Endothelial cell of umbilical vein (primary cell): ENCODE results near the gene CACNA1A. TPM values are rescaled to one million over a fixed set of nuclear protein-coding genes. Genes with fewer than 3 reads are reported as not detected.

ENCODE experiments used
- BruUV-seq: library from RNA; stranded (reverse); fragments of 400-500 nt; replicated peaks from 2 replicates; lab custom pipeline; 2021; lab: Mats Ljungman, UMichigan
- CTCF ChIA-PET: fragments of 300-600, 350-600 bp; sonication (Branson Sonifier 250); formaldehyde crosslinking; loops from one replicate; lab custom pipeline; 2021; ENCODE audit warnings: antibody characterized with exemption, inconsistent platforms; lab: Charles Lee
- POLR2A ChIA-PET: fragments of 300-600, 350-600 bp; sonication (Branson Sonifier 250); formaldehyde crosslinking; loops from one replicate; lab custom pipeline; 2021; ENCODE audit warnings: antibody characterized with exemption, inconsistent platforms; lab: Charles Lee
- DNase-seq: peaks from one replicate; pipeline ENCODE4 v3.0.0-alpha.2; 2011; ENCODE audit warnings: low read depth, low spot score
- FAIRE-seq: peaks from 2 replicates; lab custom pipeline; 2011; peaks lifted over from hg19 to GRCh38; lab: Jason Lieb, UNC
- H2AFZ ChIP-seq: 2 replicates; pipeline ENCODE4 v1.6.0; 2012; ENCODE audit warnings: low read depth, low read length, control low read depth, inconsistent platforms
- H3K27ac ChIP-seq: 2 replicates; pipeline ENCODE4 v1.5.1; 2011; ENCODE audit warnings: low read depth, mild to moderate bottlenecking, control low read depth, low read length, moderate library complexity; ENCODE audit not compliant: insufficient read depth
- H3K27me3 ChIP-seq, 2 experiments: 2 replicates each; pipeline versions ENCODE4 v1.6.0 to v1.6.1; 2011; ENCODE audit warnings: low read length in 2 of 2, mixed read lengths in 1 of 2; ENCODE audit not compliant: control insufficient read depth in 2 of 2, insufficient read depth in 2 of 2
- H3K36me3 ChIP-seq, 2 experiments: 2 replicates in 1 of 2; 3 replicates in 1 of 2; pipeline ENCODE4 v1.5.1; 2011; ENCODE audit warnings: low read length in 2 of 2, mild to moderate bottlenecking in 1 of 2, moderate library complexity in 1 of 2; ENCODE audit not compliant: control insufficient read depth in 2 of 2, insufficient read depth in 2 of 2; ENCODE audit errors: extremely low read depth in 1 of 2
- H3K4me1 ChIP-seq: 3 replicates; pipeline ENCODE4 v1.5.1; 2011; ENCODE audit warnings: mild to moderate bottlenecking, low read length; ENCODE audit not compliant: control insufficient read depth, insufficient read depth; ENCODE audit errors: extremely low read depth
- H3K4me2 ChIP-seq: 2 replicates; pipeline ENCODE4 v1.6.1; 2011; ENCODE audit warnings: low read length, control low read depth, mixed read lengths; ENCODE audit not compliant: insufficient read depth
- H3K4me3 ChIP-seq, 3 experiments: fragments of 200-600 bp in 1 of 3; sonication (generic), shearing (Covaris generic) in 1 of 3; replicated peaks in 1 of 3; 2 replicates each; pipeline ENCODE4 v1.5.1; 2011 to 2016; ENCODE audit warnings: control low read depth in 3 of 3, low read length in 3 of 3, mild to moderate bottlenecking in 2 of 3, inconsistent platforms in 1 of 3, low read depth in 1 of 3, moderate library complexity in 1 of 3; ENCODE audit not compliant: insufficient read depth in 1 of 3
- H3K79me2 ChIP-seq: 2 replicates; pipeline ENCODE4 v1.6.0; 2012; ENCODE audit warnings: low read length, inconsistent platforms; ENCODE audit not compliant: control insufficient read depth, insufficient read depth
- H3K9ac ChIP-seq: replicated peaks from 2 replicates; pipeline ENCODE3; 2011; ENCODE audit warnings: low read length, control low read depth; ENCODE audit not compliant: insufficient read depth; ENCODE audit errors: extremely low read depth
- H3K9me1 ChIP-seq: replicated peaks from 3 replicates; pipeline ENCODE4 v1.6.0; 2011; ENCODE audit warnings: mild to moderate bottlenecking, low read length; ENCODE audit not compliant: control insufficient read depth, insufficient read depth; ENCODE audit errors: extremely low read depth
- H3K9me3 ChIP-seq: replicated peaks from 2 replicates; pipeline ENCODE4 v1.5.1; 2012; ENCODE audit warnings: low read length, inconsistent platforms; ENCODE audit not compliant: control insufficient read depth, insufficient read depth
- H4K20me1 ChIP-seq: replicated peaks from 2 replicates; pipeline ENCODE3; 2011; ENCODE audit warnings: mild to moderate bottlenecking, low read length; ENCODE audit not compliant: control insufficient read depth, insufficient read depth; ENCODE audit errors: extremely low read depth
- EZH2 ChIP-seq: IDR thresholded peaks from 2 replicates; pipeline ENCODE4 v1.6.1; 2012; ENCODE audit warnings: borderline replicate concordance, low read depth, mild to moderate bottlenecking, moderate library complexity, low read length, inconsistent platforms; ENCODE audit not compliant: severe bottlenecking
- FOS ChIP-seq: IDR thresholded peaks from 2 replicates; pipeline ENCODE4 v1.6.1; 2011; ENCODE audit warnings: mild to moderate bottlenecking, low read length, moderate library complexity, borderline replicate concordance; ENCODE audit not compliant: insufficient read depth
- GATA2 ChIP-seq: IDR thresholded peaks from 2 replicates; pipeline ENCODE4 v1.7.0; 2011; ENCODE audit warnings: low read depth, mild to moderate bottlenecking, moderate library complexity, mixed read lengths, low read length; ENCODE audit not compliant: insufficient read length, insufficient read depth
- JUN ChIP-seq: IDR thresholded peaks from 2 replicates; pipeline ENCODE4 v1.6.1; 2011; ENCODE audit warnings: borderline replicate concordance, low read depth; ENCODE audit not compliant: insufficient read length, insufficient read depth
- MYC ChIP-seq: IDR thresholded peaks from one replicate; pipeline ENCODE4 v1.6.1; 2011; ENCODE audit warnings: mild to moderate bottlenecking, low read depth, low read length
- POLR2A ChIP-seq: IDR thresholded peaks from 2 replicates; pipeline ENCODE4 v1.6.1; 2012; ENCODE audit warnings: low read depth, mild to moderate bottlenecking, control low read depth, low read length
- POLR2AphosphoS5 ChIP-seq: IDR thresholded peaks from 2 replicates; pipeline ENCODE4 v1.6.1; 2012; ENCODE audit warnings: low read depth, mild to moderate bottlenecking, control low read depth, low read length, moderate library complexity; ENCODE audit not compliant: insufficient read depth
- dilution Hi-C: fragments of 300-500 bp; cut with MboI; formaldehyde crosslinking; loops from one replicate; pipeline ENCODE4 v1.15.0; 2019; ENCODE audit warnings: low sequenced_read_pairs; ENCODE audit not compliant: extremely low pct_ligation_motif_present
- intact Hi-C: fragments of 100-400 bp; cut with micrococcal nuclease; formaldehyde crosslinking; loops from one replicate; pipeline ENCODE4 v1.10.0; 2022
- polyA plus RNA-seq, 4 experiments: library from polyadenylated mRNA; depleted of rRNA in 3 of 4; stranded (reverse) in 3 of 4; unstranded in 1 of 4; fragments of >200 nt; gene quantifications; 2 replicates each; pipeline versions ENCODE4 v1.2.1 to v1.2.3, GENCODE V29; 2011 to 2012; ENCODE audit warnings: missing spikeins in 1 of 4
- total RNA-seq: library from RNA; stranded (reverse); gene quantifications from 2 replicates; pipeline ENCODE4 v1.2.3, GENCODE V29; 2021
- TF ChIP-seq, protein P1 (sequence below), 2 donors: IDR thresholded peaks; 1 replicate in 1 of 2; 2 replicates in 1 of 2; pipeline ENCODE4 v1.5.1; 2011; ENCODE audit warnings: low read length in 2 of 2, mild to moderate bottlenecking in 2 of 2, moderate library complexity in 2 of 2, control low read depth in 1 of 2, inconsistent platforms in 1 of 2, low read depth in 1 of 2; ENCODE audit not compliant: insufficient read depth in 1 of 2; ENCODE audit errors: extremely low read depth in 1 of 2
- TF ChIP-seq, protein P2 (sequence below): IDR thresholded peaks from 2 replicates; pipeline ENCODE4 v1.6.1; 2011; ENCODE audit not compliant: insufficient read depth, insufficient read length

The CACNA1A gene
- total and polyA plus RNA-seq, 2 donors (not counting 3 experiments of a cell fraction or from before 2014, with no cell fraction given), result 0.17 to 0.38 TPM

DNA sequence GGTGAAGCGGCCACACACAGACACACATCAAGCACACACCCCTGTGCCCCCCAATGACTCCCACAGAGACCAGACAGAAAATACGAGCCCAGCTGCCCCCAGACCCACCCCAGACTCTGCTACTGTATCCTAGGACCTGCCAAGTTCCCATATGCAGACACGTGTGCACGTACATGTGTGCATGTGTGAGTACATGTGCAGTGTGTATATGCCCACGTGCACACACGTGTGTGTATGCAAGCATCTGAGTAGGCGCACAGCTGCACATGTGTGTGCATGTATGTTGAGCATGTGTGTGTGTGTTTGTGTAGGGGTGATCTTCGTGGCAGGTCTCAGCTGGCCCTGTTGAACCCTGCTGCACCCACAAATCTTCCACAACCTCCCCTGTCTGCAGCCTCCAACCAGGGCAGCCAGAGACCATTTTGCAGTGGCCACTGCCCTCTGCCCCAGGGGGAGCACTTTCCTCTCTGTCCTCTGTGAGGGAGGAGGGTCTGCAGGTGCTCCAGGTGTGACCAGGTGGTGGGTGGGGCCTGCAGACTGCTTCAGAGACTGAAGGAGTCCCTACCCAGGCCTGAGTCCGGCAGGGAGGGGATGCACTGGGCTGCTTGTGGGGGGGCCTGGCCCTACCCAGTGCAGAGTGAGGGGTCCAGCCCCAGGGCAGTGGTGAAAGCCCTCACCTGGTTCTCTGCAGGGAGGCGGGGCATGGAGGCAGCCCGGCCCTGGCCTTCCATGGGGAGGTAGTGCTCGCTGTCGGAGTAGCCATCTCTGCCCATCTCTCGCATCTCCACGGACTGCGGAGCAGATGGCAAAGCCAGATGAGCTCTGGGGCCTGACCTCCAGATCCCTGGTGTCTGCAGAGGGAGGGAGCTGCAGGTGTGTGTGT, 294.6 kb downstream of the CACNA1A start:
- H4K20me1 ChIP-seq, result no peaks in the 10 kb centered on the region
- H3K9me1 ChIP-seq, result no peaks in the 10 kb centered on the region
- no peak overlapping the region for H3K27ac ChIP-seq
- no peak overlapping the region for H3K9ac ChIP-seq
- POLR2A ChIA-PET, result no interaction called here
- H3K4me3 ChIP-seq, result no peak overlapping the region
- H3K4me1 ChIP-seq, result no peaks in the 10 kb centered on the region
- CTCF ChIA-PET, result interaction anchor here (0.6 to 3.3 kb wide), 8 partner anchors 9 to 85 kb away, joined by 3 to 15 read pairs (median 3); no protein-coding TSS in a partner anchor
- no TSS peak for BruUV-seq
- H3K4me2 ChIP-seq, result no peak overlapping the region
- FAIRE-seq (no peak), DNase-seq (no peak)
- H3K36me3 ChIP-seq, result no peaks in the 10 kb centered on the region
- intact Hi-C loops, result loop anchor here (2.0 to 5.0 kb wide), 3 partner anchors 36 to 61 kb away; partner anchors contain the start of genes IER2 and STX10
- no peaks in the 10 kb centered on the region for H3K27me3 ChIP-seq
- no peak overlapping the region for H2AFZ ChIP-seq
- H3K79me2 ChIP-seq, result no peaks in the 10 kb centered on the region
- H3K9me3 ChIP-seq, result no peaks in the 10 kb centered on the region
- TF ChIP-seq GATA2 (no peak), JUN (no peak), POLR2AphosphoS5 (no peak), EZH2 (no peak)
- dilution Hi-C loops, result no loop called here

DNA sequence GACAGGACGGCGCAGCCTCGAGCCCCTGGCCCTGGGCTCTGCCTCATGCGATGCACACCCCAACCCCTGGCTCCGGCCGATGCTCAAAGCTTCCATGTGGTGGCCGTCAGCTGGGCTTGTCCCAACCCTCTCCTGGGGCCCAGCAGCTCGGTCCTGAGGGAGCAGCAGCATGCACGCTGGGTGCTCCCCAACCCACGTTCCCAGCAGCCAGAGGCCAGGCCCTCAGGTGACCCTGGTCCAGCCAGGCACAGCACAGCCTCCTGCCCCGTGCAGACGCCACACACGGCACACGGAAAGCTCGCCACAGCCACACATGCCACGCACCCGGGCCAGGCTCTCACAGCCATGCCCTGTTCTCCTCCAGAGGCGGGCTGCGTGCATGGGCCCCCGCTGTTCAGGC, 295.3 kb downstream of the CACNA1A start:
- no peak for DNase-seq
- Histone ChIP-seq H3K27ac (no peak overlapping the region), H3K4me1 (no peaks in the 10 kb centered on the region), H4K20me1 (no peaks in the 10 kb centered on the region), H3K9ac (no peak overlapping the region), H3K36me3 (no peaks in the 10 kb centered on the region), H3K4me2 (no peak overlapping the region), H3K9me1 (no peaks in the 10 kb centered on the region), H2AFZ (no peak overlapping the region), H3K4me3 (no peak overlapping the region), H3K9me3 (no peaks in the 10 kb centered on the region), H3K79me2 (no peaks in the 10 kb centered on the region), H3K27me3 (no peaks in the 10 kb centered on the region)
- FAIRE-seq, result no peak
- intact Hi-C loops, result loop anchor here (5.0 kb wide), 1 partner anchor 36 kb away; no protein-coding TSS in a partner anchor
- TF ChIP-seq GATA2 (no peak), JUN (no peak), MYC (no peak), EZH2 (no peak), POLR2A (no peak), POLR2AphosphoS5 (no peak), FOS (no peak)
- TF ChIP-seq, protein P1, sequence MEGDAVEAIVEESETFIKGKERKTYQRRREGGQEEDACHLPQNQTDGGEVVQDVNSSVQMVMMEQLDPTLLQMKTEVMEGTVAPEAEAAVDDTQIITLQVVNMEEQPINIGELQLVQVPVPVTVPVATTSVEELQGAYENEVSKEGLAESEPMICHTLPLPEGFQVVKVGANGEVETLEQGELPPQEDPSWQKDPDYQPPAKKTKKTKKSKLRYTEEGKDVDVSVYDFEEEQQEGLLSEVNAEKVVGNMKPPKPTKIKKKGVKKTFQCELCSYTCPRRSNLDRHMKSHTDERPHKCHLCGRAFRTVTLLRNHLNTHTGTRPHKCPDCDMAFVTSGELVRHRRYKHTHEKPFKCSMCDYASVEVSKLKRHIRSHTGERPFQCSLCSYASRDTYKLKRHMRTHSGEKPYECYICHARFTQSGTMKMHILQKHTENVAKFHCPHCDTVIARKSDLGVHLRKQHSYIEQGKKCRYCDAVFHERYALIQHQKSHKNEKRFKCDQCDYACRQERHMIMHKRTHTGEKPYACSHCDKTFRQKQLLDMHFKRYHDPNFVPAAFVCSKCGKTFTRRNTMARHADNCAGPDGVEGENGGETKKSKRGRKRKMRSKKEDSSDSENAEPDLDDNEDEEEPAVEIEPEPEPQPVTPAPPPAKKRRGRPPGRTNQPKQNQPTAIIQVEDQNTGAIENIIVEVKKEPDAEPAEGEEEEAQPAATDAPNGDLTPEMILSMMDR (IDR thresholded peaks at IDR 0.05; ENCODE audit: extremely low read depth in 1 of 2, insufficient read depth in 1 of 2, low read depth in 1 of 2, low read length in 2 of 2), result no peak
- TF ChIP-seq, protein P2, sequence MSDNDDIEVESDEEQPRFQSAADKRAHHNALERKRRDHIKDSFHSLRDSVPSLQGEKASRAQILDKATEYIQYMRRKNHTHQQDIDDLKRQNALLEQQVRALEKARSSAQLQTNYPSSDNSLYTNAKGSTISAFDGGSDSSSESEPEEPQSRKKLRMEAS, result no peak
- dilution Hi-C loops, result no loop called here
- BruUV-seq, result no TSS peak
- CTCF ChIA-PET, result interaction anchor here (0.7 to 1.0 kb wide), 3 partner anchors 11 to 59 kb away, joined by 3 to 4 read pairs (median 3); no protein-coding TSS in a partner anchor
- POLR2A ChIA-PET, result no interaction called here
